ENCODE results near the gene F2RL1. TPM values are rescaled to one million over a fixed set of nuclear protein-coding genes. Genes with fewer than 3 reads are reported as not detected.
A peak's percentile ranks its signal among the peaks of the same experiment; 100 is the strongest.

Gene F2RL1
- total RNA-seq, 1 donor from 2014 or later = 164 TPM

GRCh38 chr5:76807296-76807695 lies 11.5 kb upstream of the F2RL1 start:
- peak overlapping the region; percentile 2 for H3K4me3 Mint-ChIP-seq (ENCODE audit: unreplicated experiment)
- no peaks in the 10 kb centered on the region for H3K79me2 ChIP-seq (ENCODE audit: insufficient read depth, low read length)
- TF ChIP-seq EZH2 (IDR thresholded peaks at IDR 0.05; ENCODE audit: insufficient read depth, low read length) = no peak
- TF ChIP-seq CTCF (IDR thresholded peaks at IDR 0.05; ENCODE audit: insufficient read depth, low read depth, low read length) = no peak
- peak overlapping the region; percentile 76 for H3K9ac ChIP-seq (ENCODE audit: low read length)
- H2AFZ ChIP-seq (ENCODE audit: low read depth, low read length) = no peak overlapping the region
- H3K27ac Mint-ChIP-seq (ENCODE audit: unreplicated experiment) = peak overlapping the region; percentile 93
- FAIRE-seq (peak; percentile 69), DNase-seq (ENCODE audit: low read depth) (peak; percentile 91)
- no peaks in the 10 kb centered on the region for H3K9me3 ChIP-seq (ENCODE audit: insufficient read depth, low read depth, low read length)
- no peaks in the 10 kb centered on the region for H3K27me3 ChIP-seq (ENCODE audit: insufficient read depth, low read length)
- peaks cover 51% of the 10 kb centered on the region for H3K4me1 ChIP-seq (ENCODE audit: insufficient read depth, low read length)
- peak overlapping the region; percentile 67 for H3K4me2 ChIP-seq (ENCODE audit: low read length)
- no peaks in the 10 kb centered on the region for H4K20me1 ChIP-seq (ENCODE audit: insufficient read depth, low read length)
- no peaks in the 10 kb centered on the region for H3K27me3 Mint-ChIP-seq (ENCODE audit: low read depth, unreplicated experiment)
- H3K36me3 Mint-ChIP-seq (ENCODE audit: low read depth, unreplicated experiment) = no peaks in the 10 kb centered on the region
- peak overlapping the region; percentile 95 for H3K27ac ChIP-seq (ENCODE audit: low read depth, low read length)
- no peak overlapping the region for H3K4me3 ChIP-seq (ENCODE audit: insufficient read depth, low read depth, low read length)
- no peaks in the 10 kb centered on the region for H3K36me3 ChIP-seq (ENCODE audit: insufficient read depth, low read length)
- H3K9me3 Mint-ChIP-seq (ENCODE audit: unreplicated experiment) = peaks cover 5% of the 10 kb centered on the region
- H3K4me1 Mint-ChIP-seq (ENCODE audit: low read depth, unreplicated experiment) = peaks cover 45% of the 10 kb centered on the region

- peaks cover 5% of the 10 kb centered on the region for H3K9me3 Mint-ChIP-seq (ENCODE audit: unreplicated experiment)
- no peaks in the 10 kb centered on the region for H3K36me3 Mint-ChIP-seq (ENCODE audit: low read depth, unreplicated experiment)
- no peaks in the 10 kb centered on the region for H3K27me3 Mint-ChIP-seq (ENCODE audit: low read depth, unreplicated experiment)
- H2AFZ ChIP-seq (ENCODE audit: low read depth, low read length) = peak overlapping the region; percentile 54
- H4K20me1 ChIP-seq (ENCODE audit: insufficient read depth, low read length) = no peaks in the 10 kb centered on the region
- H3K4me1 ChIP-seq (ENCODE audit: insufficient read depth, low read length) = peaks cover 51% of the 10 kb centered on the region
- H3K27me3 ChIP-seq (ENCODE audit: insufficient read depth, low read length) = no peaks in the 10 kb centered on the region
- DNase-seq (ENCODE audit: low read depth) = no peak
- TF ChIP-seq CTCF (IDR thresholded peaks at IDR 0.05; ENCODE audit: insufficient read depth, low read depth, low read length) = no peak
- no peak for TF ChIP-seq EZH2 (IDR thresholded peaks at IDR 0.05; ENCODE audit: insufficient read depth, low read length)
- H3K27ac Mint-ChIP-seq (ENCODE audit: unreplicated experiment) = peak overlapping the region; percentile 93
- H3K4me3 ChIP-seq (ENCODE audit: insufficient read depth, low read depth, low read length) = no peak overlapping the region
- H3K27ac ChIP-seq (ENCODE audit: low read depth, low read length) = peak overlapping the region; percentile 95
- H3K9me3 ChIP-seq (ENCODE audit: insufficient read depth, low read depth, low read length) = no peaks in the 10 kb centered on the region
- H3K9ac ChIP-seq (ENCODE audit: low read length) = peak overlapping the region; percentile 76
- H3K4me2 ChIP-seq (ENCODE audit: low read length) = peak overlapping the region; percentile 67
- no peak for FAIRE-seq
- H3K36me3 ChIP-seq (ENCODE audit: insufficient read depth, low read length) = no peaks in the 10 kb centered on the region
- H3K79me2 ChIP-seq (ENCODE audit: insufficient read depth, low read length) = no peaks in the 10 kb centered on the region
- peaks cover 44% of the 10 kb centered on the region for H3K4me1 Mint-ChIP-seq (ENCODE audit: low read depth, unreplicated experiment)
- no peak overlapping the region for H3K4me3 Mint-ChIP-seq (ENCODE audit: unreplicated experiment)
These were observed 10.6 kb upstream of the F2RL1 start for GRCh38 chr5:76808141-76808691.

GRCh38 chr5:76809141-76809540 lies 9.7 kb upstream of the F2RL1 start:
- H3K4me2 ChIP-seq (ENCODE audit: low read length) = no peak overlapping the region
- Mint-ChIP-seq H3K9me3 (ENCODE audit: unreplicated experiment) (peaks cover 2% of the 10 kb centered on the region), H3K27ac (ENCODE audit: unreplicated experiment) (no peak overlapping the region), H3K36me3 (ENCODE audit: low read depth, unreplicated experiment) (no peaks in the 10 kb centered on the region), H3K27me3 (ENCODE audit: low read depth, unreplicated experiment) (no peaks in the 10 kb centered on the region), H3K4me3 (ENCODE audit: unreplicated experiment) (no peak overlapping the region), H3K4me1 (ENCODE audit: low read depth, unreplicated experiment) (peaks cover 42% of the 10 kb centered on the region)
- no peaks in the 10 kb centered on the region for H3K9me3 ChIP-seq (ENCODE audit: insufficient read depth, low read depth, low read length)
- no peaks in the 10 kb centered on the region for H3K27me3 ChIP-seq (ENCODE audit: insufficient read depth, low read length)
- H3K9ac ChIP-seq (ENCODE audit: low read length) = no peak overlapping the region
- no peak overlapping the region for H3K4me3 ChIP-seq (ENCODE audit: insufficient read depth, low read depth, low read length)
- H3K36me3 ChIP-seq (ENCODE audit: insufficient read depth, low read length) = no peaks in the 10 kb centered on the region
- TF ChIP-seq CTCF (IDR thresholded peaks at IDR 0.05; ENCODE audit: insufficient read depth, low read depth, low read length) (no peak), EZH2 (IDR thresholded peaks at IDR 0.05; ENCODE audit: insufficient read depth, low read length) (no peak)
- H3K79me2 ChIP-seq (ENCODE audit: insufficient read depth, low read length) = no peaks in the 10 kb centered on the region
- DNase-seq (ENCODE audit: low read depth) = no peak
- no peak overlapping the region for H2AFZ ChIP-seq (ENCODE audit: low read depth, low read length)
- no peak overlapping the region for H3K27ac ChIP-seq (ENCODE audit: low read depth, low read length)
- peaks cover 46% of the 10 kb centered on the region for H3K4me1 ChIP-seq (ENCODE audit: insufficient read depth, low read length)
- FAIRE-seq = no peak
- H4K20me1 ChIP-seq (ENCODE audit: insufficient read depth, low read length) = no peaks in the 10 kb centered on the region
